WTC11 (cell line): ENCODE measurements around the gene EEFSEC. TPM values are rescaled to one million over a fixed set of nuclear protein-coding genes. Genes with fewer than 3 reads are reported as not detected.

Source experiments
- ATAC-seq: fragments of 200-7000 bp; cut with Tn5 transposase; 2 replicates; pipeline ENCODE4 v1.10.0; 2021; ENCODE audit warnings: mild to moderate bottlenecking, moderate library complexity
- CTCF ChIA-PET: fragments of 300-600 bp; sonication (Branson Sonifier 250); formaldehyde crosslinking; loops from one replicate; lab custom pipeline; 2021; ENCODE audit warnings: antibody characterized with exemption; lab: Charles Lee
- POLR2A ChIA-PET: fragments of 350-600 bp; sonication (Branson Sonifier 250); formaldehyde crosslinking; loops from one replicate; lab custom pipeline; 2021; ENCODE audit warnings: antibody characterized with exemption; lab: Charles Lee
- DNase-seq: peaks from one replicate; pipeline ENCODE4 v3.0.0; 2021; ENCODE audit warnings: low spot score
- H3K27ac Mint-ChIP-seq: 2 replicates; pipeline ENCODE4 v1.8.0; 2021; ENCODE audit warnings: mixed read lengths
- H3K27me3 Mint-ChIP-seq: 2 replicates; pipeline ENCODE4 v1.8.0; 2021; ENCODE audit warnings: low read depth, mild to moderate bottlenecking, moderate library complexity, mixed read lengths
- H3K36me3 Mint-ChIP-seq: 2 replicates; pipeline ENCODE4 v1.8.0; 2021; ENCODE audit warnings: mixed read lengths
- H3K4me1 Mint-ChIP-seq: 2 replicates; pipeline ENCODE4 v1.8.0; 2022; ENCODE audit warnings: mixed read lengths
- H3K4me3 Mint-ChIP-seq: 2 replicates; pipeline ENCODE4 v1.8.0; 2021; ENCODE audit warnings: mild to moderate bottlenecking, moderate library complexity, mixed read lengths
- H3K9me3 Mint-ChIP-seq: 2 replicates; pipeline ENCODE4 v1.8.0; 2021; ENCODE audit warnings: mixed read lengths
- CBFB ChIP-seq: sonication (generic); formaldehyde crosslinking; IDR thresholded peaks from 2 replicates; pipeline ENCODE4 v1.8.1; 2022; ENCODE audit warnings: mild to moderate bottlenecking, low read depth, missing genetic modification reagents
- ETV6 ChIP-seq: sonication (generic); formaldehyde crosslinking; IDR thresholded peaks from 2 replicates; pipeline ENCODE4 v1.8.1; 2022; ENCODE audit warnings: mild to moderate bottlenecking, missing genetic modification reagents
- FOXK1 ChIP-seq: sonication (generic); formaldehyde crosslinking; IDR thresholded peaks from 2 replicates; pipeline ENCODE4 v1.8.0; 2022; ENCODE audit warnings: mild to moderate bottlenecking, moderate library complexity, missing genetic modification reagents
- FOXP1 ChIP-seq: sonication (generic); formaldehyde crosslinking; IDR thresholded peaks from 2 replicates; pipeline ENCODE4 v1.8.0; 2022; ENCODE audit warnings: missing genetic modification reagents, mild to moderate bottlenecking, moderate library complexity, borderline replicate concordance
- JUN ChIP-seq: sonication (generic); formaldehyde crosslinking; IDR thresholded peaks from 2 replicates; pipeline ENCODE4 v1.8.0; 2023; ENCODE audit warnings: mild to moderate bottlenecking, missing genetic modification reagents
- MYBL2 ChIP-seq: sonication (generic); formaldehyde crosslinking; IDR thresholded peaks from 2 replicates; pipeline ENCODE4 v1.8.1; 2023; ENCODE audit warnings: mild to moderate bottlenecking, moderate library complexity, missing genetic modification reagents
- NR1H2 ChIP-seq: sonication (generic); formaldehyde crosslinking; IDR thresholded peaks from 2 replicates; pipeline ENCODE4 v1.9.0; 2021; ENCODE audit warnings: mild to moderate bottlenecking, moderate library complexity, missing genetic modification reagents
- NR3C1 ChIP-seq: sonication (generic); formaldehyde crosslinking; conservative IDR thresholded peaks from 2 replicates; pipeline ENCODE4 v1.8.1; 2023; ENCODE audit warnings: low read depth, mild to moderate bottlenecking, missing genetic modification reagents
- RELA ChIP-seq: sonication (generic); formaldehyde crosslinking; IDR thresholded peaks from 2 replicates; pipeline ENCODE4 v1.8.1; 2022; ENCODE audit warnings: missing genetic modification reagents, mild to moderate bottlenecking, borderline replicate concordance
- SP1 ChIP-seq: sonication (generic); formaldehyde crosslinking; conservative IDR thresholded peaks from 2 replicates; pipeline ENCODE4 v1.8.1; 2022; ENCODE audit warnings: missing genetic modification reagents
- TEAD4 ChIP-seq: sonication (generic); formaldehyde crosslinking; IDR thresholded peaks from 2 replicates; pipeline ENCODE4 v1.8.0; 2022; ENCODE audit warnings: mild to moderate bottlenecking, missing genetic modification reagents
- TP53 ChIP-seq: sonication (generic); formaldehyde crosslinking; IDR thresholded peaks from 2 replicates; pipeline ENCODE4 v1.8.1; 2023; ENCODE audit warnings: mild to moderate bottlenecking, missing genetic modification reagents
- ZBTB21 ChIP-seq: sonication (generic); formaldehyde crosslinking; IDR thresholded peaks from 2 replicates; pipeline ENCODE4 v1.8.1; 2023; ENCODE audit warnings: mild to moderate bottlenecking, missing genetic modification reagents, borderline replicate concordance
- ZNF416 ChIP-seq: fragments of 250-450 bp; sonication (Bioruptor Pico); IDR thresholded peaks from 2 replicates; pipeline ENCODE4 v1.9.0; 2021; ENCODE audit warnings: mild to moderate bottlenecking, inconsistent platforms
- total RNA-seq: library from RNA; stranded (reverse); gene quantifications from 3 replicates; pipeline ENCODE4 v1.2.3, GENCODE V29; 2021
- TF ChIP-seq, protein P1 (sequence below): sonication (generic); formaldehyde crosslinking; IDR thresholded peaks from 2 replicates; pipeline ENCODE4 v1.8.1; 2023; ENCODE audit warnings: mild to moderate bottlenecking, moderate library complexity, missing genetic modification reagents
- TF ChIP-seq, protein P2 (sequence below): fragments of 250-450 bp; sonication (Bioruptor Pico); IDR thresholded peaks from 2 replicates; pipeline ENCODE4 v1.9.0; 2021; ENCODE audit warnings: mild to moderate bottlenecking
- TF ChIP-seq, protein P3 (sequence below): sonication (generic); formaldehyde crosslinking; IDR thresholded peaks from 2 replicates; pipeline ENCODE4 v1.8.0; 2022; ENCODE audit warnings: mild to moderate bottlenecking, missing genetic modification reagents
- TF ChIP-seq, protein P4 (sequence below): sonication (generic); formaldehyde crosslinking; IDR thresholded peaks from 2 replicates; pipeline ENCODE4 v1.8.0; 2023; ENCODE audit warnings: missing genetic modification reagents, mild to moderate bottlenecking, borderline replicate concordance

EEFSEC gene
- total RNA-seq, 1 experiment from 2014 or later, result 13.7 TPM

DNA sequence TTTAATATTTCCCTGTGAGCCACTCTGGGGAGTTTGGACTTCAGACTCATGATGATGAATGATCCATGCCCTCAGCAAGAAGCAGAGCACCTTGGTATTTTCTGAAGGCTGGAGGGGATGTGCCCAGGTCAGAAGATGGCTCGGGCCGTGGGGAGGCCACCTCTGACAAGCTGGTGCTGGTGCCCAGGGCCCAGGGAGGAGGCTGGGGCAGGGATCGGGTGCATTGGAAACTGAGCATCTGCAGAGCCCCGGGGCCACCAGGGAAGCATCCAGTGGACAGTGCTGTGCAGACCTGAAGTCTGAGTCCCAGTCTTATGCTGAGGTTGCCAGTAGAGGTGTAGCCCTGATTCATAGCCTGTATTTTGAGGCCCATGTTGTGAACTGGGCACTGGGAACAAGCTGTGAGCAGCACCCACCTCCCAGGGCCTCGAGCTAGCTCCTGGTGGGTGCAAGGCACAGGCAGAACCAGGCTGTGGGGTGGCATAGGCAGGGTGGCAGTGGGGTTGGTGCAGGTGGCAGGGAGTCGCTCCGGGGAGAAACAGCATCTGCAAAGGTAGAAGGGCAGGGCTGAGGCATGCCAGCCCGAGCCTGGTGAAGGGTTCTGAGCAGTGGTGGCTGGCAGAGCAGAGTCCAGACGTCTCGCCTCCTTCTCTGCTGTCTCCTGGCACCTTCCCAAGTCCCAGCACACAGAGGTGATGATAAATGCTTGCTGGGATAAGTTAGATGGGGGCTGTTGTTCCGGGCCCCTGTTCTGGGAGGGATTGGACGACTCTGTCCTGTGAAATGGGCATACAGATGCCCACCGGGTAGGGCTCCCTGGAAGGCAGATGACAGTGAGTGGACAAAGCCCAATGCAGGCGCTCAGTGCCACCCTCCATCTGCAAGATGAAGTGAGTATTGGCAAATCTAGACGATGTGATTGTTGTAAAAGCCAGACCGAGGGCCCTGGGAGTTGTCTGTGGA, 302.8 kb downstream of the EEFSEC start:
- ChIA-PET CTCF (interaction anchor here (0.5 to 1.4 kb wide), 3 partner anchors 18 to 279 kb away, joined by 3 to 4 read pairs (median 3); no protein-coding TSS in a partner anchor), POLR2A (no interaction called here)
- Mint-ChIP-seq H3K27ac (no peak overlapping the region), H3K4me1 (no peaks in the 10 kb centered on the region), H3K4me3 (no peak overlapping the region), H3K36me3 (no peaks in the 10 kb centered on the region), H3K9me3 (no peaks in the 10 kb centered on the region), H3K27me3 (peaks cover 29% of the 10 kb centered on the region)
- ATAC-seq, result no peak
- no peak for DNase-seq
- TF ChIP-seq, protein P1, sequence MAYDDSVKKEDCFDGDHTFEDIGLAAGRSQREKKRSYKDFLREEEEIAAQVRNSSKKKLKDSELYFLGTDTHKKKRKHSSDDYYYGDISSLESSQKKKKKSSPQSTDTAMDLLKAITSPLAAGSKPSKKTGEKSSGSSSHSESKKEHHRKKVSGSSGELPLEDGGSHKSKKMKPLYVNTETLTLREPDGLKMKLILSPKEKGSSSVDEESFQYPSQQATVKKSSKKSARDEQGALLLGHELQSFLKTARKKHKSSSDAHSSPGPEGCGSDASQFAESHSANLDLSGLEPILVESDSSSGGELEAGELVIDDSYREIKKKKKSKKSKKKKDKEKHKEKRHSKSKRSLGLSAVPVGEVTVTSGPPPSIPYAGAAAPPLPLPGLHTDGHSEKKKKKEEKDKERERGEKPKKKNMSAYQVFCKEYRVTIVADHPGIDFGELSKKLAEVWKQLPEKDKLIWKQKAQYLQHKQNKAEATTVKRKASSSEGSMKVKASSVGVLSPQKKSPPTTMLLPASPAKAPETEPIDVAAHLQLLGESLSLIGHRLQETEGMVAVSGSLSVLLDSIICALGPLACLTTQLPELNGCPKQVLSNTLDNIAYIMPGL, result no peak
- no peak for TF ChIP-seq ZBTB21

DNA sequence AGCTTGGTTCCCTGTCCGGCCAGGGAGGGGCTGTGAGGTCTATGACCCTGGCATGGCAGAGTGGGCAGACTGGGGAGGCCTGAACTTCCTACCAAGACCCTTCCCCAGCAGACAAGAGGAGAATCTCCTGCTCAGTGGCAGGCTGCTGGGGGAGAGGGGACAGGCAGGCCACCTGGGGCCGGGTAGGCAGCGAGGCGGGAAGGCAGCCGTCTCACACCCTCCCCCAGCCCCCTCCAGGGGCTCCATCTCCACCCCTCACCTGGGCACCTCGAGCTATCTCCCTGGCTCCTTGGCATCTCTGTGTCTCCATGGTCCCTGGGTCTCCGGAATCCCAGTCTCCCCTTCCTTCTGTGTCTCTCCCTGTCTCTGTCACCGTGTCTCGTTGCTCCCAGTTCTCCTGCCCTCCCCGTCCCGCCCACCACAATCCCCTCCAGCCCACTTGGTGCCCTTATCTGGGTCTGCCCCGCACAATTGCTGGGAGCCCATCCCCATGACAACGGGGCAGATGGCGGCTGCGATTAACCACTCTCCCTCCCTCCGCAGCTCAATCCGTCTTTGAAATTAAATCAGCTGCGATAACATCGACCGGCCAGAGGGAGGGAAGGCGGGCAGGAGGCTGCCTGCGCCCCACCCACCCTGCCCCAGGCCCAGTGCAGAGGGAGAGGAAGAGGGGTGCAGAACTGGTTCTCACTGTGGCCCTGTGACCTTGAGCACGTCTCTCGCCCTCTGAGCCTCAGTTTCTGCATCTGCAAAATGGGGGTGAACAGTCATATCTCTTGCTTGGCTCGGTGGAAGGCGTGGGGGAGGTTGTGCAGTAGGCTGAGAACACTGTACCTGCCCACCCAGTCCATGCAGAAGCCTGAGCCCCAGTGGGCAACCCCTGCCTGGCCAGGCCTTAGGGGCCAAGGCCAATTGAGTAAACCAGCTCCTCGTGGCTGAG, 303.8 kb downstream of the EEFSEC start:
- ATAC-seq (peak; percentile 71), DNase-seq (no peak)
- ChIA-PET POLR2A (no interaction called here), CTCF (interaction anchor here (0.7 to 1.4 kb wide), 3 partner anchors 16 to 129 kb away, joined by 3 read pairs; no protein-coding TSS in a partner anchor)
- no peaks in the 10 kb centered on the region for H3K4me1 Mint-ChIP-seq
- H3K4me3 Mint-ChIP-seq, result no peak overlapping the region
- H3K27me3 Mint-ChIP-seq, result peaks cover 23% of the 10 kb centered on the region
- TF ChIP-seq CBFB (no peak), ETV6 (CRISPR knock-in tag) (no peak), TEAD4 (no peak), NR3C1 (CRISPR knock-in tag) (no peak)
- no peaks in the 10 kb centered on the region for H3K36me3 Mint-ChIP-seq
- no peaks in the 10 kb centered on the region for H3K9me3 Mint-ChIP-seq
- no peak overlapping the region for H3K27ac Mint-ChIP-seq

DNA sequence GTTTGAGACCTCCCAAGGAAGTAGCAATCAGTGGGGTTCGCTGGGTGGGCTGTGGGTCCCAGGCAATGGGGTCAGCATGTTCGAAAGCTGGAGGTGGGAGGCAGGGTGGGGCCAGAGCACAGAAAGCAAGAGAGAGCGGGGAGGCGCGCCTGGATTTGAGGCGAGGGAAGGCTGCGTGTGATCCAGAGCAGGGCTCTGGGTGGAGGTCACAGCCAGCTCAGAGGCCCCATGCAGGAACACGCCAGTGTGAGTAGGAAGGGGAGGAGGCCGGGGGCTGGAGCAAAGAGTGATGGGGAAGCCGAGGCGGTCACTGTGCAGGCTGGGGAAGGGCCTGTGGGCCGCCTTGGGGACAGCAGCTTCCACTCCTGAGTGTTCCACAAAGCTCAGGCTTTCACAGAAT, 304.7 kb downstream of the EEFSEC start:
- peaks cover 23% of the 10 kb centered on the region for H3K27me3 Mint-ChIP-seq
- no peak overlapping the region for H3K4me3 Mint-ChIP-seq
- ATAC-seq, result no peak
- CTCF ChIA-PET, result interaction anchor here (1.1 to 2.4 kb wide), 3 partner anchors 19 to 59 kb away, joined by 3 to 10 read pairs (median 8); no protein-coding TSS in a partner anchor
- H3K9me3 Mint-ChIP-seq, result no peaks in the 10 kb centered on the region
- no peaks in the 10 kb centered on the region for H3K36me3 Mint-ChIP-seq
- no peak overlapping the region for H3K27ac Mint-ChIP-seq
- DNase-seq, result no peak
- POLR2A ChIA-PET, result interaction anchor here (1.5 kb wide), 1 partner anchor 24 kb away, joined by 3 read pairs; no protein-coding TSS in a partner anchor
- H3K4me1 Mint-ChIP-seq, result no peaks in the 10 kb centered on the region
- TF ChIP-seq JUN (CRISPR knock-in tag) (no peak), FOXK1 (CRISPR knock-in tag) (no peak), FOXP1 (no peak), NR1H2 (CRISPR knock-in tag) (no peak), CBFB (no peak), TP53 (CRISPR knock-in tag) (no peak), MYBL2 (no peak), SP1 (CRISPR knock-in tag) (no peak), RELA (CRISPR knock-in tag) (no peak), ZNF416 (CRISPR knock-in tag) (no peak)
- TF ChIP-seq, protein P2, sequence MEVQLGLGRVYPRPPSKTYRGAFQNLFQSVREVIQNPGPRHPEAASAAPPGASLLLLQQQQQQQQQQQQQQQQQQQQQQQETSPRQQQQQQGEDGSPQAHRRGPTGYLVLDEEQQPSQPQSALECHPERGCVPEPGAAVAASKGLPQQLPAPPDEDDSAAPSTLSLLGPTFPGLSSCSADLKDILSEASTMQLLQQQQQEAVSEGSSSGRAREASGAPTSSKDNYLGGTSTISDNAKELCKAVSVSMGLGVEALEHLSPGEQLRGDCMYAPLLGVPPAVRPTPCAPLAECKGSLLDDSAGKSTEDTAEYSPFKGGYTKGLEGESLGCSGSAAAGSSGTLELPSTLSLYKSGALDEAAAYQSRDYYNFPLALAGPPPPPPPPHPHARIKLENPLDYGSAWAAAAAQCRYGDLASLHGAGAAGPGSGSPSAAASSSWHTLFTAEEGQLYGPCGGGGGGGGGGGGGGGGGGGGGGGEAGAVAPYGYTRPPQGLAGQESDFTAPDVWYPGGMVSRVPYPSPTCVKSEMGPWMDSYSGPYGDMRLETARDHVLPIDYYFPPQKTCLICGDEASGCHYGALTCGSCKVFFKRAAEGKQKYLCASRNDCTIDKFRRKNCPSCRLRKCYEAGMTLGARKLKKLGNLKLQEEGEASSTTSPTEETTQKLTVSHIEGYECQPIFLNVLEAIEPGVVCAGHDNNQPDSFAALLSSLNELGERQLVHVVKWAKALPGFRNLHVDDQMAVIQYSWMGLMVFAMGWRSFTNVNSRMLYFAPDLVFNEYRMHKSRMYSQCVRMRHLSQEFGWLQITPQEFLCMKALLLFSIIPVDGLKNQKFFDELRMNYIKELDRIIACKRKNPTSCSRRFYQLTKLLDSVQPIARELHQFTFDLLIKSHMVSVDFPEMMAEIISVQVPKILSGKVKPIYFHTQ (CRISPR knock-in tag), result no peak
- TF ChIP-seq, protein P3, sequence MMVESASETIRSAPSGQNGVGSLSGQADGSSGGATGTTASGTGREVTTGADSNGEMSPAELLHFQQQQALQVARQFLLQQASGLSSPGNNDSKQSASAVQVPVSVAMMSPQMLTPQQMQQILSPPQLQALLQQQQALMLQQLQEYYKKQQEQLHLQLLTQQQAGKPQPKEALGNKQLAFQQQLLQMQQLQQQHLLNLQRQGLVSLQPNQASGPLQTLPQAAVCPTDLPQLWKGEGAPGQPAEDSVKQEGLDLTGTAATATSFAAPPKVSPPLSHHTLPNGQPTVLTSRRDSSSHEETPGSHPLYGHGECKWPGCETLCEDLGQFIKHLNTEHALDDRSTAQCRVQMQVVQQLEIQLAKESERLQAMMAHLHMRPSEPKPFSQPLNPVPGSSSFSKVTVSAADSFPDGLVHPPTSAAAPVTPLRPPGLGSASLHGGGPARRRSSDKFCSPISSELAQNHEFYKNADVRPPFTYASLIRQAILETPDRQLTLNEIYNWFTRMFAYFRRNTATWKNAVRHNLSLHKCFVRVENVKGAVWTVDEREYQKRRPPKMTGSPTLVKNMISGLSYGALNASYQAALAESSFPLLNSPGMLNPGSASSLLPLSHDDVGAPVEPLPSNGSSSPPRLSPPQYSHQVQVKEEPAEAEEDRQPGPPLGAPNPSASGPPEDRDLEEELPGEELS (CRISPR knock-in tag), result no peak
- TF ChIP-seq, protein P4, sequence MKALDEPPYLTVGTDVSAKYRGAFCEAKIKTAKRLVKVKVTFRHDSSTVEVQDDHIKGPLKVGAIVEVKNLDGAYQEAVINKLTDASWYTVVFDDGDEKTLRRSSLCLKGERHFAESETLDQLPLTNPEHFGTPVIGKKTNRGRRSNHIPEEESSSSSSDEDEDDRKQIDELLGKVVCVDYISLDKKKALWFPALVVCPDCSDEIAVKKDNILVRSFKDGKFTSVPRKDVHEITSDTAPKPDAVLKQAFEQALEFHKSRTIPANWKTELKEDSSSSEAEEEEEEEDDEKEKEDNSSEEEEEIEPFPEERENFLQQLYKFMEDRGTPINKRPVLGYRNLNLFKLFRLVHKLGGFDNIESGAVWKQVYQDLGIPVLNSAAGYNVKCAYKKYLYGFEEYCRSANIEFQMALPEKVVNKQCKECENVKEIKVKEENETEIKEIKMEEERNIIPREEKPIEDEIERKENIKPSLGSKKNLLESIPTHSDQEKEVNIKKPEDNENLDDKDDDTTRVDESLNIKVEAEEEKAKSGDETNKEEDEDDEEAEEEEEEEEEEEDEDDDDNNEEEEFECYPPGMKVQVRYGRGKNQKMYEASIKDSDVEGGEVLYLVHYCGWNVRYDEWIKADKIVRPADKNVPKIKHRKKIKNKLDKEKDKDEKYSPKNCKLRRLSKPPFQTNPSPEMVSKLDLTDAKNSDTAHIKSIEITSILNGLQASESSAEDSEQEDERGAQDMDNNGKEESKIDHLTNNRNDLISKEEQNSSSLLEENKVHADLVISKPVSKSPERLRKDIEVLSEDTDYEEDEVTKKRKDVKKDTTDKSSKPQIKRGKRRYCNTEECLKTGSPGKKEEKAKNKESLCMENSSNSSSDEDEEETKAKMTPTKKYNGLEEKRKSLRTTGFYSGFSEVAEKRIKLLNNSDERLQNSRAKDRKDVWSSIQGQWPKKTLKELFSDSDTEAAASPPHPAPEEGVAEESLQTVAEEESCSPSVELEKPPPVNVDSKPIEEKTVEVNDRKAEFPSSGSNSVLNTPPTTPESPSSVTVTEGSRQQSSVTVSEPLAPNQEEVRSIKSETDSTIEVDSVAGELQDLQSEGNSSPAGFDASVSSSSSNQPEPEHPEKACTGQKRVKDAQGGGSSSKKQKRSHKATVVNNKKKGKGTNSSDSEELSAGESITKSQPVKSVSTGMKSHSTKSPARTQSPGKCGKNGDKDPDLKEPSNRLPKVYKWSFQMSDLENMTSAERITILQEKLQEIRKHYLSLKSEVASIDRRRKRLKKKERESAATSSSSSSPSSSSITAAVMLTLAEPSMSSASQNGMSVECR (CRISPR knock-in tag), result no peak
